Measurements from ENCODE around the gene EQTN.
"Not testable (repeated sequence)": the region's sequence is repeated elsewhere in the genome, so short reads cannot be mapped to it uniquely, and the experiment has no call there.

EQTN gene

DNA sequence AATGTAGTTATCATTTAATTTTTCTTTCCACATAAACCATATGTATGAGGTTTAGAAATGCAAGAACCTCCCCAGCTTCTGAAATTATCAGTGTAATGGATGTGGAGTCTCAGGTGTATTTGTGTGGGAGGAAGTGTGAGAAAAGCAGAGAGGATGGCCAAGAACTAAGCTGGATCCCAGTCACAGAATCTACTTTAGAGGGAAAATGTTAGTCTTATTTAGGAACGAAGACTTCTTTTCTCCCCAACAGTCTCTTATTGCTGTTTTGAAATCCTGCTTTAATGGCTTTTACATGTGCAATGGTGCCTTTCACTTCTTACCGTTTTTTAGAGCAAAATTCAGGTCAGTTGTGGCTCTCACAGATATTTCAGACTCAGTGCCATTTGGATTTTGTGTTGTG, 3.0 kb downstream of the EQTN start:
- DNase-seq = no peak

GRCh38 chr9:27292659-27293405, 4.1 kb downstream of the EQTN start:
- no peak for DNase-seq

DNA sequence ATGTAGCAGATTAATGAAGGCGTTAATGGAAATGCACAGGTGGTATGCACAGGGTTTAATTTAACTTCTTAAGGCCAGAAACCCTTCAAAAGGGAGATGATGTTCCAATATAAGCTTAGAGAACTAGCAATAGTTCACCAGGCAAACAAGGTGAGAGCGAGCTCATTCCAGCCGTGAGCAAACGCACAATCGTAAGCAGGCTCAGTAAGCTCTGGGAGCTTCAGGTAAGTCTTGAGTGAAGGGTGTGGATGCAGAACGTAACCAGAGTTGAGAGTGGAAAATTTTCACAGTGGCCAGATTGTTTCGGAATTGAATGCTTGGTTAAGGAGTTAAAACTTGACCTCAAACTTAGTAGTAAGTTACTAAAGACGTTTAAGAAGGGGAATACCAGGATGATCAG, 5.7 kb downstream of the EQTN start:
- no peak for DNase-seq

- no peak for DNase-seq
Observed at GRCh38 chr9:27282269-27282668, 14.7 kb downstream of the EQTN start.

DNA sequence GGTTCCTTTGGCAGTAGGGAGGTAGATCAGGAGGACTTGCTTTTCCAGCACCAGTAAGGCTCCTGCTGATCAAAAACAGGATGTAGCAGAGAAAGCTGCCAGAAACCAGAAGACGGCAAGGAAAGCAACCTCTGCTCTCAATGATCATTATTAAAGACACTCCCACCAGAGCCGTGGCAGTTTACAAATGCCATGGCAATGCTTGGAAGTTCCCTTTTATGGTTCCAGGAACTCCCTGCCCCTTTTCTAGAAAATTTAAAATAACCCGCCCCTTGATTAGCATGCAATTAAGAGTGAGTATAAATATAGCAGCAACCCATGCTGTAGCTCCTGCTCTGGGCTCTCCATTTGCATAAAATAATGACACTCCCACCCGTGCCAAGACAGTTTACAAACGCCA, 16.1 kb downstream of the EQTN start:
- no peak for DNase-seq

DNA sequence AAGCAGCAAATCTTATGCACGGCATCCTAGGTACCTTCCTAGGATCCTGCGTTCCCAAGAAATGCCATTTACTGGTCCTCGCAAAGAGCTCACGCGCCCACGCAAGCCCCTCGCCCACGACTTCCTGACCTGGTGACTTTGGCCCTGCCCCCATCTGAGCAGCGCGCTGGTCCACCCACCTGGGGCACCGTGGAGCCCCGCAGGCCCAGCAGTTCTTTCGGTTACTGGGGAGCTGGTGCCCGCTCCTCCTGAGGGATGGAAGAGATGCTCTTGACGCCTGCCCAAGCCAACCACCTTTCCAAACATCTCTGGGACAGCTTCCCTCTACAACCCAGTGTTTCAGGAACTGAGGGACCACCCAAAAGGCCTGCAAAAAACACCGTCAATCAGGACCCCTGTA, 16.7 kb downstream of the EQTN start:
- no peak for DNase-seq

GRCh38 chr9:27279611-27280010, 17.3 kb downstream of the EQTN start:
- no peak for DNase-seq

GRCh38 chr9:27278374-27278773, 18.6 kb downstream of the EQTN start:
- DNase-seq = no peak

DNA sequence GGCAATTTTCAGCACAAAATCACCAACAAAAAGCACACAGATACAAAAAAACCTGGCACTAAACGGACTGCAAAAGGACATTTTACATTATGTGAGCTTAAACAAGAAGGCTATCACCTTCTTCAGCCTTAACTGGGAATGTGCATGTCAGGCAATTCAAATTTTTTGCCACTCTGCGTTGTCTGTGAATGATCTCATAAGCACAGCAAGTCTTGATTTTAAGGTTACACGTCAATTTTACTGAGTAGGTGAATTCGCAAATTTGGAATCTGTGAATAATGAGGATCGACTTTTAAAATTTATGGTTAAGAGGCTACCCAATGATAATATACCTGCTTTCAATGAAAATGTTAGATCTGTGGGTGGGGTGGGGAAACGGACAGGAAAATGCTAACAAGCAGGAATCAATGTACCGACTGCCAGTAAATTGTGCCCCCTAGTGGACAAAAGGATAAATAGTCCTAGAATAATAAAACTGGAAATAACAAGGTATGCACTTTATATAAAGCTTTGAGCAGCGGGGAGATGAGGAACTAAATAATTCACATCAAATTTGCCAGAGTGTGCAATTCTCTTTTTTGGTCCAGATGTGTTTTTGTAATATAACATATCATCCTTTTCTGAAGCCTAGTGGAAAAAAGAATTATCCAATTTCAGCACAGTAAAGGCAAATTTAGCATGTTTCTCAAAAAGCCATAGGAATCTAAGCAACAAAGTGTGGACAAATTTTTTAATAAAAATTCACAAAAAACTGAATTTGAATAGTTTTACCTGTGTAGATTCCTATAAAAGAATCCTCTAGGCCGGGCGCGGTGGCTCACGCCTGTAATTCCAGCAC, 20.5 kb downstream of the EQTN start:
- DNase-seq = peak in 8 of 56 donors; percentile 0 to 21 (median 2)

GRCh38 chr9:27273186-27273585, 23.8 kb downstream of the EQTN start:
- no peak for DNase-seq

DNA sequence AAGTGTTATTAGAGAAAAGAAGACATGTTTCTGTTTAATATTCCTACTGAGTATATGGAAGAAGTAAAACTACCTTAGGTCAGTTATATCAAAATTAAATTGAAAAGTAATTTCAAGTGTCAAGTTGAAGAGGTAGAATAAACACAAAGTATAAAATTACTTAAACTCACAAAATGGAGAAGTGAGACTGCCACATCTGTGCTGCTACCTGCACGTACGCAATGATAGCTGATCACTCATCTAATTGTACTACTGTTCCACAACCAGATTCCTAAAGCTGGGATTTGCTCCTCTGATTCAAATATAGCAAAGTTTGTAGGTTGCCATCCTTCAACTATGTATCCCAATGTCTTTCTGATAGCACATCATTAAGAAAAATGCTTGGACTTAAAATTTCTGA, 24.8 kb downstream of the EQTN start:
- no peak for DNase-seq

- DNase-seq = no peak
Observed at GRCh38 chr9:27261517-27262211, 35.3 kb downstream of the EQTN start.

DNA sequence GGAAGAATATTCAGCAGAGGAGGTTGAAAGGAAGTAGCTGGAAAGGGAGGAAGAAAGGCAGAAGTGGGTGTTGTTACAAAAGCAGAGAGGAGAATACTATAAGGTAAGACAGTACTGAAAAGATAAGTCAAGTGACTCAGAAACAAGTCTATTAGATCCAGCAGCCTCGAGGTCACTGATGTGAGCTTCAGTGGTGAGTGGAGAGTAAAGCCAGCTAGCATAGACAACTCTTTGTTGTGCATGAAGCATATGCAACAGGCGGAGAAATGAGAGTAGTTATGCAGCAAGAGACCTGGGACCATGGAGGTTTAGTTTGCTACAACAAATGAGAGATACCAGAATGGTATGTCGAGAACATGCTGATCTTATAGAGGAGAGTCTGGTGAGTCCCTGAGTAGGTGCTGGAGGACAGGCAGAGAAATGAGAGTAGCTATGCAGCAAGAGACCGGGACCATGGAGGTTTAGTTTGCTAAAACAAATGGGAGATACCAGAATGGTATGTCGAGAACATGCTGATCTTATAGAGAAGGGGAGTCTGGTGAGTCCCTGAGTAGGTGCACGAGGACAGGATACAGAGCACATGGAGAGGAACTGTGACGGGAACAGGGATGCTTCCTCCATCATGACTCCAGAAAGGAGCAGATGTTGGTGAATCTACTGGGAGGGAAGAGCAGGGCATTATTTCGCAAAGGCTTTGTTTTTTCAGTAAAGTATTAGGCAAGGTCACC, 36.0 kb downstream of the EQTN start:
- no peak for DNase-seq

DNA sequence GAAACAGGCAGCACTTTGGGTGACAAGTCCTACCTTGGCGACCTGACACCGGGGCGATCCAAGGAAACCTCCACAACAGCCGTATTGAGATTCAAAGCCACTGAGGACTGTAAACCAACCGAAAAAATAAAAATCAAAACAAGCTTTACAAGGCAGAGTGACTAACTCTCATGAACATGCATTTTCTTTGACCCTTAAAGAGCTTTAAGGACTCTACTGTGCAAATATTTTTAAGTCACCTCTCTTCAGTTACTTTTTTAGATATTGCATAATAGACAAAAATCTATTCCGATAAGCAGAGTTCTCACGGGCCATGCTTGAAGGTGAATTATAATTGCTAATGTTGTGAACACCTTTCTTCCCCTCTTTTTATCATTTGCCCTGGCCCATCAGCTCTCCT, 38.3 kb downstream of the EQTN start:
- DNase-seq = no peak

GRCh38 chr9:27248702-27249101, 48.2 kb downstream of the EQTN start:
- no peak for DNase-seq

GRCh38 chr9:27247756-27248155, 49.2 kb downstream of the EQTN start:
- DNase-seq = peak in 15 of 56 donors; percentile 1 to 29 (median 3)

DNA sequence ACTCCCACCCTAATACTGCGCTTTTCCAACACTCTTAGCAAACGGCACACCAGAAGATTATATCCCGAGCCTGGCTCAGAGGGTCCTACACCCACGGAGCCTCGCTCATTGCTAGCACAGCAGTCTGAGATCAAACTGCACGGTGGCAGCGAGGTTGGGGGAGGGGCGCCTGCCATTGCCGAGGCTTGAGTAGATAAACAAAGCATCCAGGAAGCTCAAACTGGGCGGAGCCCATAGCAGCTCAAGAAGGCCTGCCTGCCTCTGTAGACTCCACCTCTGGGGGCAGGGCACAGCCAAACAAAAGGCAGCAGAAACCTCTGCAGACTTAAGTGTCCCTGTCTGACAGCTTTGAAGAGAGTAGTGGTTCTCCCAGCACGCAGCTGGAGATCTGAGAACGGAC, 57.3 kb downstream of the EQTN start:
- not testable (repeated sequence) for DNase-seq

Data from nucleus accumbens (tissue), 56 donors.